Fibroblast of gingiva (primary cell): ENCODE measurements around the gene PSMD7.
"Not testable (repeated sequence)": the region's sequence is repeated elsewhere in the genome, so short reads cannot be mapped to it uniquely, and the experiment has no call there.

ENCODE experiments used
- DNase-seq: peaks from one replicate; pipeline ENCODE4 v3.0.0-alpha.2; 2011; ENCODE audit warnings: low read depth

The PSMD7 gene

GRCh38 chr16:74297145-74297665, 591 bp downstream of the PSMD7 start:
- DNase-seq, result peak; percentile 16

DNA sequence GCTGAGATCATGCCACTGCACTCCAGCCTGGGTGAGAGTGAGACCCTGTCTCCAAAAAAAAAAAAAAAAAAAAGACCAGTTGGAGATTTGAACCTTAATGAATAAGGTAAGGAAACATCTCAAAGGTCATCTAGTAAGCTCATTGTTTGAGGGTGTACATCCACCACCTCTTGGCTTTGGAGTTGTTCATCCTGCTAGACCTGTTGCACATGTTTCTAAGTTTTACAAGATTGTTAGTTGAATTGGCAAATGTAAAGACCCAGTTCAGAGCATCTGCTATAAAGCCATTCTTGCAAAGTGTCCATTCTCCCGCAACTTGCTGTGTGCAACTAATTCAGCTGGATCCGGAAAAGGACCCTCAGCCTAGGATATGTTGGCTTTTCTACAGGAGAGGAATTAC, 1.5 kb downstream of the PSMD7 start:
- no peak for DNase-seq

- DNase-seq, result no peak
Measured at GRCh38 chr16:74302341-74302740, 5.7 kb downstream of the PSMD7 start.

DNA sequence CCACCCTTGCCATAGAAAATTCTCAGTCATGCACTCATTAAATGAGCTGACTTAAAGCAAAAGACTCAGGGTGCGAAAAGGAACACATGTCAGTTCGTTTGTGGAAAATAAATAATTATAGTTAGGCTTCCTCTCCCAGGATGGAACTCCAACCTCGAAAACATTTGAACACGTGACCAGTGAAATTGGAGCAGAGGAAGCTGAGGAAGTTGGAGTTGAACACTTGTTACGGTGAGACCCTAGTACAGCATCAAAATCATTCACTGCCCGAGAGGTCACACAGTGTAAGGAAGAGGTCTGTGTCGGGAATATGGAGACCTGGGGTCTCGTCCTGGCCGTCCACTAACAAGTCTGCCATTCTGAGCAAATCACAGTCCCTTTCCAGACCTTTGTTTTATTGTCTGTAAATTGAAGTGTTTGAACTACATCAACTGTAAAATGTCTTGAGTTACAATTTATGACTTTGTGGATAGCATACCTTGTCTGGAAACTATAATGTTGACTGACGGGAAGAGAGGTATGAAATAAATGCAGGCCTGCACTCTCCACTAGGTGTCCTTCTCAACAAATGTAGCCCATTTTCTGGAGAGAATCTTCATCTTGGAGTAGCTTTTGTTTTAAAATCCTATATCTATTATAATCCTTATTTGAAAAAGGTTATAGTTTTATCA, 7.7 kb downstream of the PSMD7 start:
- no peak for DNase-seq

DNA sequence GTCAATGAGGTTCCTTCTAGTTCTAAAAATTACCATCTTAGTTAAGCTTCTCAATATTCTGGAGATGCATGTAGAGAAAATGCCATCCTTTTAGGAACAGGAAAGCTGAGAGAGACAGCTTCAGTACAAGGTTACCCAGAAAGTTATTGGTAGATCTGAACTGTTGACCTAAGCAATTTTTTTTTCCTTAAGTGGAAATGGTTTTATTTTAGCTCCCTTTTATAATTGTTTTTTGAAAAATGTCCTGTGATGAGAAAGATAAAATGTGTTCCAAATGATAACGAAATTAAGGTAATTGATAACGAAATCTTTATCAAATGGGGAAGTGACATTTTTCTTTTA, 8.2 kb downstream of the PSMD7 start:
- DNase-seq, result no peak

- no peak for DNase-seq
Measured at GRCh38 chr16:74305281-74305680, 8.7 kb downstream of the PSMD7 start.

DNA sequence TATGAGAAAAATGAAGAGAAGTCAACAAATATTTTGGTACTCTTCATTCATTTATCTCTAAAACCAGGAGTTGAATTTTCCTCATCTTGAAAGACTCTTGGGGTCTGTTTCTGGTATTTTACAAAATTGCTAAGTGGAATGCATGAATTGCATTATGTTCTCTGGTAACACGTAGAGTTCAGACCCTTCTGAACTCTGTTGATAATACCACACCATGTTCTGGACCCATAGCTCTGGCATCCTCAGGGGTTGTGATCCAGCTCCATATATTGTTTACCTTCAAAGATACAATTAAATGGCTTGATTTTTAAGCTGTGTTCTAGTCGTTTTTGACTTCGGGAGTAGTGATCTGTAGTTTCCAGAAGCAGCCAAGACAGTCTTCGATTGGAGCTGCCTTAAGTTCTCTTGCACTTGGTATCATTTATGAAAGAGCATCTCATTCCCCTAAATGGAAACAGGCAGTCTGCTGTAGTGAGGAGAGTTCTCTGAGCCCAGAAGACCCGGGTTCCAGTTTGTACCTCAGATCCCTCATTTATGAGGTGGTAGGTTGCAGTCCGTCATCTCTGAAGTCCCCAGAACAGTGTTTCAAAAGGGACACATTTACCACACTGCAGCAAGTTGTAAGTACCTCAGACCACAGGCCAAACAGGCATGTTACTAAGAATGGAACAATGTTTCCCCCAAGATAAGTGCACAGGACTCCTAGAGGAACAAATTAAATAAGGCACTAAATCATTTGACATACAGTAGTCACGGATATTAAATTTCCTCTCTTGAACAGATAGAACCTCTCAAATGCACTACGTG, 9.6 kb downstream of the PSMD7 start:
- no peak for DNase-seq

GRCh38 chr16:74307383-74307782, 10.8 kb downstream of the PSMD7 start:
- DNase-seq, result no peak

- DNase-seq, result peak; percentile 46
Measured at GRCh38 chr16:74309789-74310781, 13.5 kb downstream of the PSMD7 start.

- DNase-seq, result no peak
Measured at GRCh38 chr16:74315059-74315458, 18.4 kb downstream of the PSMD7 start.

- DNase-seq, result no peak
Measured at GRCh38 chr16:74320707-74321106, 24.1 kb downstream of the PSMD7 start.

DNA sequence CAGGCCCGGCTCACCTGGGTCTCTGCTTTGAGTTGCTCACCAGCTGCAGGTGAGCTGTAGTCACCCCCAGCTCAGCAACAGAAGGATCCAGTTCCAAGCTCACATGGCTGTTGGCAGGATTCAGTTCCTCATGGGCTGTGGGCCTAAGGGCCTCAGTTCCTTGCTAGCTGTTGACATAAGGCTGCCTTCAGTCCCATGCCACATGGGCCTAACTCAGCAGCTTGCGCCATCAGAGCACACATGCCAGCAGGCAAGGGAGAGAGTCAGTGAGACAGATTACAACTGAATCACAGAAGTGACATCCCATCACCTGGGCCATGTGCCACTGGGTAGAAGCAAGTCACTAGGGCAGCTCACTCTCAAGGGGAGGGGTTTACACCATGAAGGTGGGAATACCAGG, 24.7 kb downstream of the PSMD7 start:
- DNase-seq, result peak; percentile 52

DNA sequence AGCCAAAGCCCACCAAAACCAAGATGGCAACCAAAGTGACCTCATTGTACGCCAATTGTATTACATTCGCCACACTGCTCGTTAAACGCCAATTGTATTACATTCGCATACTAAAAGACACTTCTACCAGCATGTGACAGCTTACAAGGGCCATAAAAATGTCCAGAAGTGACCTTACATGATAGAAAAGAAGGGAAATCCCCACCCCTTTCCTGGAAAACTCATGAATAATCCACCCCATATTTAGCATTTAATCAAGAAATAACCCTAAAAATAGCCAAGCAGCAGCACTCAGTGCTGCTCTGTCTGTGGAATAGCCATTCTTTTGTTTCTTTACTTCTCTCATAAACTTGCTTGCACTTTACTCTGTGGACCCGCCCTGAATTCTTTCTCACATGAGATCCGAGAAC, 25.7 kb downstream of the PSMD7 start:
- no peak for DNase-seq

GRCh38 chr16:74324777-74325176, 28.2 kb downstream of the PSMD7 start:
- not testable (repeated sequence) for DNase-seq

DNA sequence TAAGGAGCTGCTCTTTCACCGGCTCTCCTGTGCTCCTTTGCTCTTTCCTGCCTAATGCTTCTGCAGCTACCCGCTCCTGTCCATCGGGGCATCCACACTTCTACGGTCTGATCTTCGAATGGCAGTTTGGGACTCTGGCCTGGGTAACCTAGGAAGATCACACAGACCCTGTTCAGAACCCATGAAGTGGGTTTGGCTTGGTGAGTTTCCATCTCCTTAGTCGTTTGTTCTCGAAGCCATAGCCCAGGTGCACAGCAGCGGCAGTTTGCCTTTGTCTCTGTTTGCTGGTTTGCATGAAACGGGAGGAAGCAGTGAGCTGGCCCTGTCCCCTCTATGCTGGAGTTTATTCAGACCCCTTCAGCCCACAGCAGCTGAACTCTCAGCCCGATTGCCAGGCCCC, 29.0 kb downstream of the PSMD7 start:
- no peak for DNase-seq

- not testable (repeated sequence) for DNase-seq
Measured at GRCh38 chr16:74328346-74328745, 31.7 kb downstream of the PSMD7 start.

- DNase-seq, result not testable (repeated sequence)
Measured at GRCh38 chr16:74332469-74332868, 35.9 kb downstream of the PSMD7 start.

DNA sequence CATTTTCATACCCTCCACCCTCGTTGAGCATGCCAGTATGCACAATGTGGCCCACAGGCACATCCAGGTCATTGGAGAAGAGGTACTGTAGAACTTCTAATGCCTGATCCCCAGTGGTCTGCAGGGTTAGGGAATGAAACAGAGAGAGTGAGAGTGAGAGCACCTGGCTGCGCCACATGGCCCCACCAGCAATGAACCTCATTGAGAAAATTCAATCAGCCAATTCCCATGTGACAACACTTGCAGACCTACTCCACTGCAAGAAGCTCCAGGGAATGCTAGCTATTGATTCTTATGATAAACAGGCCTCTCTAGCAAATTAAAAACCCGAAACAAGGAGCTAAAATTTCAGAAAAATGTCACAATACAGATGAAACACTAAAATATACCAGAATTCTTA, 40.9 kb downstream of the PSMD7 start:
- not testable (repeated sequence) for DNase-seq

DNA sequence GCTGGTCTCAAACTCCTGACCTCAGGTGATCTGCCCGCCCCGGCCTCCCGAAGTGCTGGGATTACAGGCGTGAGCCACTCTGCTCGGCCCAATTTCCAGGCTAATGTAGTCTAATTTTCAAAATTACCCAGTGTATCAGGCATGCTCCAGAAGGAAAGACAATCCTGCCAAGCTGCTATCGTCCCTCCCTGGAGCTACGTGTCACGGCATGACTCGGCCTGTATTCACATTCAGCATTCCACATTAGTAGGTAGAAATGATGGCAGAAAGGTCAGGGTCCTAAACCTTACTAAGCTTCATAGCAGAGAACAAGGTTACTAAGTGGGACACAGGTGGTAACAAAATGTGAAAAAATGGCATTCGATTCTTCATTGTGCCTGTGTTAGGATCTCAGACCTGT, 42.6 kb downstream of the PSMD7 start:
- DNase-seq, result not testable (repeated sequence)

DNA sequence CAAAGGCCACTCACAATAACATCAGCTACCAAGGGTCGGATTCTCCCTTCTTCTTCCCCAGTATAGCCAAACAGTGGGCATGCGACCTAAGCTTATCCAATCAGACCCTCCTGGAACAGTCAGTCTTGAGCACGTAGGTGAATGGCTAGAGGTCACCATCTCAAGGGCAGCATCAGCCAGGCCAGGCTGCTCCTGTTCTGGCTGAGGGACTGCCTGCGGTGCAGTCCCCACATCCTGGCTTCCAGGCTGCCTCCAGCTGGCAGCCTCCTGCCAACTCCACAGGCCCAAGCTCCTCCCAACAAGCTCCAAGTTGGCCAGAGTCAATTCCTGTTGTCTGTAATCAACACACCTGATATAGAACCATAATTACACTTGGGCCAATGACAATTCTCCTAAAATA, 56.4 kb downstream of the PSMD7 start:
- DNase-seq, result not testable (repeated sequence)
